DOHH2 (cell line): Measurements from ENCODE around the gene LRRC4C.

ENCODE experiments used
- H3F3A ChIP-seq: fragments of 200-600 bp; sonication (generic), shearing (Covaris generic); 2 replicates; pipeline ENCODE4 v1.6.0; 2016; ENCODE audit warnings: antibody characterized with exemption, mild to moderate bottlenecking; ENCODE audit not compliant: control insufficient read depth, insufficient read depth
- H3K27ac ChIP-seq: fragments of 200-600 bp; sonication (generic); 2 replicates; pipeline ENCODE4 v1.5.1; 2014; ENCODE audit warnings: low read depth, mild to moderate bottlenecking, low read length, moderate library complexity
- H3K27me3 ChIP-seq: fragments of 200-600 bp; sonication (generic); 2 replicates; pipeline ENCODE4 v1.6.1; 2014; ENCODE audit warnings: mild to moderate bottlenecking, low read length, mixed read lengths; ENCODE audit not compliant: control insufficient read depth
- H3K36me3 ChIP-seq: fragments of 200-600 bp; sonication (generic); 2 replicates; pipeline ENCODE4 v1.6.1; 2014; ENCODE audit warnings: mild to moderate bottlenecking, low read length, moderate library complexity, mixed read lengths; ENCODE audit not compliant: control insufficient read depth
- H3K4me1 ChIP-seq: fragments of 200-600 bp; sonication (generic); 2 replicates; pipeline ENCODE4 v1.6.1; 2014; ENCODE audit warnings: mild to moderate bottlenecking, low read length, mixed read lengths; ENCODE audit not compliant: control insufficient read depth
- H3K4me2 ChIP-seq: fragments of 200-600 bp; sonication (generic); 2 replicates; pipeline ENCODE4 v1.6.0; 2014; ENCODE audit warnings: mild to moderate bottlenecking, low read length, moderate library complexity
- H3K4me3 ChIP-seq: fragments of 200-600 bp; sonication (generic); 2 replicates; pipeline ENCODE4 v1.5.1; 2014; ENCODE audit warnings: mild to moderate bottlenecking, low read length, mixed read lengths
- H3K79me2 ChIP-seq: fragments of 200-600 bp; sonication (generic); 2 replicates; pipeline ENCODE4 v1.6.1; 2014; ENCODE audit warnings: mild to moderate bottlenecking, low read length, mixed read lengths; ENCODE audit not compliant: control insufficient read depth
- H3K9me2 ChIP-seq: fragments of 200-600 bp; sonication (generic); replicated peaks from 2 replicates; pipeline ENCODE4 v1.6.1; 2014; ENCODE audit warnings: mild to moderate bottlenecking, low read length, mixed read lengths; ENCODE audit not compliant: control insufficient read depth
- H3K9me3 ChIP-seq: fragments of 200-600 bp; sonication (generic); 2 replicates; pipeline ENCODE4 v1.6.1; 2014; ENCODE audit warnings: antibody characterized with exemption, low read length, mixed read lengths; ENCODE audit not compliant: control insufficient read depth, insufficient read depth
- H4K20me1 ChIP-seq: fragments of 200-600 bp; sonication (generic); 2 replicates; pipeline ENCODE4 v1.6.0; 2014; ENCODE audit warnings: low read depth, mild to moderate bottlenecking, antibody characterized with exemption, low read length, moderate library complexity; ENCODE audit not compliant: control insufficient read depth, insufficient read depth
- CTCF ChIP-seq: fragments of 200-600 bp; sonication (generic); IDR thresholded peaks from one replicate; pipeline ENCODE4 v1.5.1; 2014; ENCODE audit warnings: antibody characterized with exemption, mild to moderate bottlenecking, low read depth, low read length; ENCODE audit not compliant: poor library complexity, severe bottlenecking
- EZH2phosphoT487 ChIP-seq: fragments of 200-600 bp; sonication (generic); IDR thresholded peaks from 2 replicates; pipeline ENCODE4 v1.6.1; 2017; ENCODE audit warnings: borderline replicate concordance, mild to moderate bottlenecking, antibody characterized with exemption, low read length, moderate library complexity, mixed read lengths

Gene LRRC4C

DNA sequence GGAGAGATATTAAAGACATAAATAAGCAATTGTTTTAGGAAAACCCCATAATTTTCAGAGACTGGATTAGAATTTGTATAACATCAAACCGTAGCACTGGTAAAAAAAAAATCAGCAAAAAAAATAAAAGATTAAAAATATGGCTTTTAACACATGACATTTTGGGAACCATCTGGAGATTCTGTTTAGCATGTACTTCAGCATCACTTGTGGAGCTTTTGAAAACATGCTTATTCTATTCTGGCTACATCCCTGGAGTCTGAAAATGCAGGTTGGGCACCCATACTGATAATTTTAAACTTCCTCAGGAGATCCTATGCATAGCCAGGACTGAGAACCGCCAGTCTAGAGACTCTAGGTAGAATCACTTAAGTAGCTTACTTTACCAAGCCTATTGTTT lies 1190.9 kb downstream of the LRRC4C start:
- H3K27me3 ChIP-seq: no peaks in the 10 kb centered on the region
- H3K27ac ChIP-seq: no peak overlapping the region
- H3K4me1 ChIP-seq: no peaks in the 10 kb centered on the region
- H3K79me2 ChIP-seq: no peaks in the 10 kb centered on the region
- TF ChIP-seq EZH2phosphoT487 (no peak), CTCF (no peak)
- H3K4me3 ChIP-seq: no peak overlapping the region
- H3K36me3 ChIP-seq: no peaks in the 10 kb centered on the region
- H4K20me1 ChIP-seq: no peaks in the 10 kb centered on the region
- H3K9me2 ChIP-seq: no peaks in the 10 kb centered on the region
- H3K9me3 ChIP-seq: no peaks in the 10 kb centered on the region
- no peak overlapping the region for H3K4me2 ChIP-seq
- H3F3A ChIP-seq: no peaks in the 10 kb centered on the region

- H3K27ac ChIP-seq: no peak overlapping the region
- H3K36me3 ChIP-seq: no peaks in the 10 kb centered on the region
Measured at GRCh38 chr11:40255457-40255856, 1204.0 kb downstream of the LRRC4C start.

GRCh38 chr11:40253166-40253565 lies 1206.3 kb downstream of the LRRC4C start:
- Histone ChIP-seq H3K27ac (no peak overlapping the region), H4K20me1 (no peaks in the 10 kb centered on the region), H3K79me2 (no peaks in the 10 kb centered on the region), H3K9me3 (no peaks in the 10 kb centered on the region; the same call in 1 of the 2 replicates), H3K27me3 (no peaks in the 10 kb centered on the region), H3F3A (no peaks in the 10 kb centered on the region), H3K4me3 (no peak overlapping the region), H3K9me2 (no peaks in the 10 kb centered on the region), H3K4me2 (no peak overlapping the region), H3K36me3 (no peaks in the 10 kb centered on the region), H3K4me1 (no peaks in the 10 kb centered on the region)
- no peak for TF ChIP-seq EZH2phosphoT487
- no peak for TF ChIP-seq CTCF

More at GRCh38 chr11:40255457-40255856, 1204.0 kb downstream of the LRRC4C start:
- Histone ChIP-seq H3K4me1 (no peaks in the 10 kb centered on the region), H3K4me2 (no peak overlapping the region), H4K20me1 (no peaks in the 10 kb centered on the region), H3K9me3 (no peaks in the 10 kb centered on the region; the same call in 1 of the 2 replicates), H3K4me3 (no peak overlapping the region), H3F3A (no peaks in the 10 kb centered on the region), H3K79me2 (no peaks in the 10 kb centered on the region), H3K27me3 (no peaks in the 10 kb centered on the region), H3K9me2 (no peaks in the 10 kb centered on the region)
- no peak for TF ChIP-seq EZH2phosphoT487
- no peak for TF ChIP-seq CTCF
